Spleen (tissue), 7 donors: ENCODE measurements around the gene FNBP1.

Experiments
- POLR2AphosphoS5 ChIP-seq, 3 donors: sonication (generic); formaldehyde crosslinking; IDR thresholded peaks; one replicate each; pipeline ENCODE4 v1.5.1; 2017; ENCODE audit warnings: antibody characterized with exemption in 3 of 3
- TF ChIP-seq, protein P1 (sequence below), 11 experiments: fragments of 200-600 bp in 7 of 11; fragments of 450-650 bp in 4 of 11; sonication (generic) in 4 of 11; IDR thresholded peaks in 8 of 11; conservative IDR thresholded peaks in 3 of 11; 1 replicate in 7 of 11; 2 replicates in 4 of 11; pipeline versions ENCODE4 v1.4.0 to v1.8.0; 2016 to 2021; ENCODE audit warnings: antibody characterized with exemption in 11 of 11, inconsistent platforms in 4 of 11, mild to moderate bottlenecking in 1 of 11
- donor health status: DM: no; HTN: no; CAD: no; lungs with moderate emphysema.
- donor health status: DM: no; HTN: no; CAD: no.
- donor health status: DM: no; HTN: no; CAD: no.

DNA sequence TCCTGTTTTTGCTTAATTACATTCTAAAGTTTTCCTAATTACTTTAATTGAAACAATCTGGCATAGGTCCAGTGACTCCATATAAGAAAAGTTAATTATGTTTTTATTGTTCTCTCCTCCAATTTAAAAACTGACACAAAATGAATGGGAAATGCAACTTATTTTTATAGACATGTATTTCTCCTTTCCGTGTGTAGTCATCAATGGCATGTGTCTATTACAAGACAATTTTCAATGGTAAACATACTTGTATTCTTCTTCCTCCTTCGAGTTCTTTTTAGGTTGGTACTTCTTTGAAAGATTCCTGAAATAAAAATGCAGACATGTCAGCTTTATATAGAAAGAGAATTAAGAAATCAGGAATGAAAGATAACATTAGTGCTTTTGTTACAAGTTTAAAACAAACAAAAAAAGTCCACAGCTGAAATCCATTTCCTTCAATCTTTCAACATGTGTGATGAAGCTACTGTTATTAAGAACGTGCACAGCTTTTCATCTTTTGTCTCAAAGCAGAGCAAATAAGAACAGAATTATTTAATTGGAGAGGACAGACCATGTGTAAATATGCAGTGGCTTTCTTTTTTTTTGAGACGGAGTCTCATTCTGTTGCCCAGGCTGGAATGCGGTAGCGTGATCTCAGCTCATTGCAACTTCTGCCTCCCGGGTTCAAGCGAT, 63.8 kb downstream of the FNBP1 start:
- TF ChIP-seq POLR2AphosphoS5 (IDR thresholded peaks at IDR 0.05), result no peak
- TF ChIP-seq, protein P1, sequence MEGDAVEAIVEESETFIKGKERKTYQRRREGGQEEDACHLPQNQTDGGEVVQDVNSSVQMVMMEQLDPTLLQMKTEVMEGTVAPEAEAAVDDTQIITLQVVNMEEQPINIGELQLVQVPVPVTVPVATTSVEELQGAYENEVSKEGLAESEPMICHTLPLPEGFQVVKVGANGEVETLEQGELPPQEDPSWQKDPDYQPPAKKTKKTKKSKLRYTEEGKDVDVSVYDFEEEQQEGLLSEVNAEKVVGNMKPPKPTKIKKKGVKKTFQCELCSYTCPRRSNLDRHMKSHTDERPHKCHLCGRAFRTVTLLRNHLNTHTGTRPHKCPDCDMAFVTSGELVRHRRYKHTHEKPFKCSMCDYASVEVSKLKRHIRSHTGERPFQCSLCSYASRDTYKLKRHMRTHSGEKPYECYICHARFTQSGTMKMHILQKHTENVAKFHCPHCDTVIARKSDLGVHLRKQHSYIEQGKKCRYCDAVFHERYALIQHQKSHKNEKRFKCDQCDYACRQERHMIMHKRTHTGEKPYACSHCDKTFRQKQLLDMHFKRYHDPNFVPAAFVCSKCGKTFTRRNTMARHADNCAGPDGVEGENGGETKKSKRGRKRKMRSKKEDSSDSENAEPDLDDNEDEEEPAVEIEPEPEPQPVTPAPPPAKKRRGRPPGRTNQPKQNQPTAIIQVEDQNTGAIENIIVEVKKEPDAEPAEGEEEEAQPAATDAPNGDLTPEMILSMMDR (IDR thresholded peaks at IDR 0.05 in 8 of 11, conservative IDR thresholded peaks at IDR 0.05 in 3 of 11), result no peak
